GM06990 (cell line): ENCODE data around the gene FBXL20.

Experiments used
- DNase-seq: peaks from one replicate; pipeline ENCODE4 v3.0.0-alpha.2; 2011; ENCODE audit not compliant: insufficient read length; ENCODE audit errors: extremely low read depth
- H3K27me3 ChIP-seq: replicated peaks from 2 replicates; pipeline ENCODE4 v1.6.0; 2011; ENCODE audit warnings: low read length; ENCODE audit not compliant: control insufficient read depth, insufficient read depth
- H3K36me3 ChIP-seq: 2 replicates; pipeline ENCODE4 v1.5.1; 2011; ENCODE audit warnings: low read length; ENCODE audit not compliant: control insufficient read depth, insufficient read depth
- H3K4me3 ChIP-seq: replicated peaks from 2 replicates; pipeline ENCODE4 v1.5.1; 2011; ENCODE audit warnings: low read depth, mild to moderate bottlenecking, control low read depth, low read length
- TF ChIP-seq, protein P1 (sequence below): IDR thresholded peaks from 2 replicates; pipeline ENCODE4 v1.5.1; 2011; ENCODE audit warnings: low read length, control low read depth, mild to moderate bottlenecking, inconsistent platforms; ENCODE audit not compliant: insufficient read depth, poor library complexity, severe bottlenecking

The FBXL20 gene

DNA sequence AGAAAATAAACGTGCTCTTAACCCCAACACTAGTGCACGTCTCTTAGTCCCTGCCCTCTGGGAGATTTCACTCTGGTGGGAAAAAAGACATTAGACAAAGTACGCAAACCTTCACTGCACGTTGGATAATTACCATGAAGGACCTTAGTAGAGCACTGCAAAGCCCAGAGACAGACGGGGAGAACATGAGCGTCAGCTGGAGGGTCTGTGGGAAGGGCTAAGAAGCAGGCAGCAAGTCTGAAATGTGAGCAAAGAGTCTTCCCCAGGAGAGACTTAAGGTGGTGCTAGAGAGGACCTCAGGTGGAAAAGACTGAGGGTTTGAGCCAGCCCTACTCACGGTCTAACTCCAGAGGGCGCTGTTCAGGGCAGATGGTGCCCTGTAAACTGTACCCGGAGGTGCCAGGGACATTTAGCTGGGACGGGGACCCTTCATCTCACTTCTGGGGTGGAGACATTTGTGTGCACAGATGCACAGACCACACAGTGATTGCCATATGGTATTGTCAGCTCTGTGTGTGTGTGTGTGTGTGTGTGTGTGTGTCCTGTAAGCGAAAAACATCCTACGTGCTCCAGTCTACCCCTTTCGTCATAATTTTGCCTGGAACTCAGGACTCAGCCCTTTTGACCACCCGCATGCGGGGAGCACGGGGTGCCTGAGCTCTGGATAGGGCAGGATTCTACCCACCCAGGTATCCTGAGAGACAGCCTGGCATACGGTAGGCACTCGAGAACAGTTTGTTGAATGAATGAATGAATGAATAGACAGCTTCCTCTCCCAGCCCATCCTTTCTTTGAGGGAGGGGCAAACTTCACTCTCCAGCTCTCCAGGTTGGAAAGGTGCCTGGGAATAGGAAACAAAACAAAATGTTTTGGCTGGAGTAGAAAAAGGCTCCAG lies 165.6 kb downstream of the FBXL20 start:
- Histone ChIP-seq H3K4me3 (no peak overlapping the region), H3K36me3 (no peaks in the 10 kb centered on the region), H3K27me3 (no peaks in the 10 kb centered on the region; the same call in 1 of the 2 replicates)
- TF ChIP-seq, protein P1, sequence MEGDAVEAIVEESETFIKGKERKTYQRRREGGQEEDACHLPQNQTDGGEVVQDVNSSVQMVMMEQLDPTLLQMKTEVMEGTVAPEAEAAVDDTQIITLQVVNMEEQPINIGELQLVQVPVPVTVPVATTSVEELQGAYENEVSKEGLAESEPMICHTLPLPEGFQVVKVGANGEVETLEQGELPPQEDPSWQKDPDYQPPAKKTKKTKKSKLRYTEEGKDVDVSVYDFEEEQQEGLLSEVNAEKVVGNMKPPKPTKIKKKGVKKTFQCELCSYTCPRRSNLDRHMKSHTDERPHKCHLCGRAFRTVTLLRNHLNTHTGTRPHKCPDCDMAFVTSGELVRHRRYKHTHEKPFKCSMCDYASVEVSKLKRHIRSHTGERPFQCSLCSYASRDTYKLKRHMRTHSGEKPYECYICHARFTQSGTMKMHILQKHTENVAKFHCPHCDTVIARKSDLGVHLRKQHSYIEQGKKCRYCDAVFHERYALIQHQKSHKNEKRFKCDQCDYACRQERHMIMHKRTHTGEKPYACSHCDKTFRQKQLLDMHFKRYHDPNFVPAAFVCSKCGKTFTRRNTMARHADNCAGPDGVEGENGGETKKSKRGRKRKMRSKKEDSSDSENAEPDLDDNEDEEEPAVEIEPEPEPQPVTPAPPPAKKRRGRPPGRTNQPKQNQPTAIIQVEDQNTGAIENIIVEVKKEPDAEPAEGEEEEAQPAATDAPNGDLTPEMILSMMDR = peak; percentile 92
- peak; percentile 37 for DNase-seq

DNA sequence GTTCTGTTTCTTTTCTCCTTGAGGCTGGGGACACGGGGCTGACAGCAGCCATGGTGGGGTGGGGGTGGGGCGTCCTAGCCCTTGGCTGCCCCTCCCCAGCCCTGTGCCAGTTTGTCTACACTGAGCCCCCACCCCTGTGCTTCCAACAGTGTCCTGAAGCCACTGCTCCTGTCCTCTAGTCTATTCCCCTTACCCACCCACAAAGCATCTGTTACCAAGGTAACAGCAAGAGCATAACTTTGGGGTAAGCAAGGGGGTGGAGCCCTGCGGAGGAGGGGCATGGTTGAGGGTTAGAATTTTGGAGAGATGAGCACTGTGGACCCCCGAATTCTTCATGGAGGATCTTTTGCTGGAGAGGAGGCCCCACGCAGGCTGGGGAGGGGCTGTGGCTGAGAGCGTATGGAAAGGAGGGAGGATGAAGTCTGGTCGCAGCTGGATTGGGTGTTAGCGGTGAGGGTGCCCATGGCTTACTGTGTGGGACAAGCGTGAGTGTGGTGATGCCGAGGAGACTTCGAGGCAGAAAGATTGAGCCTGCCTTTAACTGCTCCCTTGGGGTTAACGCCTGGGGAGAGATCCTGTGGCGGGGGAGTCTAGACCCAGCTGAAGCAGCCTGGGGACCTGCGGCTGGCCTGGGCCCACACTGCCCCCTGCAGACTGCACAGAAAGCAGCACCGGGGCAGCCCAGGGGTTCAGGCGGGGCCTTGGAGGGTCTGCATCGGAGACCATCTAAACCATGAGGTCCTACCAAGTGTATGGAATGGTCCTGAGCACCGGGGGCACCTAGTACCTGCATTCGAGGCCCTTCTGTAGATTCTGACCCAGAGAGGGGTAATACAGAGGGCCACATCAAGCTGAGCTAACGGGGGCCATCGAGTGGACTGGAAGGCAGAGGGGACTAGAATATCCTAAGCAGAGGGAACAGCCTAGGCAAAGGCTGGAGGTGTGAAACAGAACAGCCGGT lies 169.6 kb downstream of the FBXL20 start:
- peaks cover 3% of the 10 kb centered on the region for H3K27me3 ChIP-seq
- TF ChIP-seq, protein P1 = peak; percentile 83
- H3K4me3 ChIP-seq = no peak overlapping the region
- no peak for DNase-seq
- no peaks in the 10 kb centered on the region for H3K36me3 ChIP-seq

DNA sequence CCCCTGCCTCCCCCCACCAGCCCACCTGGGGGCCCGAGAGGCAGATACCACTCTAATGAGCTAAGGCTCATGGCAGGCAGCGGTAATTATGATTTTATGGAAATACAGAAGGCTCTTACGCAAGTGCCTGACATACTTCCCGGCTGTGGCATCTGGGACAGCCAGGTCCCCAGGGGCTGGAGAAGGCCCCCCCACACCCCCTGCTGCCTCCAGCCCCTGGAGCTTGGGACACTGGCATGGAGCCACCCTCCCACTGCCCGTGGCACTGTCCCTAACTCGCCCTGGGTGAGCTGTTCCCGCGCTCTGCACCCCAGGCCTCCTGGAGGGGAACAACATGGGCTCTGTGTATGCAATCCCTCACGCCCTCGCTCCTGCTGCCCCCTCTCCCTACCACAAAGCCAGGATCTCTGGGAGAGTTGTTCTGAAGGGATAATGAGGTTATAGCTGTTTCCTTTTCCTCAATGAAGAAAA lies 170.3 kb downstream of the FBXL20 start:
- DNase-seq = no peak
- Histone ChIP-seq H3K36me3 (no peaks in the 10 kb centered on the region), H3K4me3 (no peak overlapping the region), H3K27me3 (peaks cover 6% of the 10 kb centered on the region)
- TF ChIP-seq, protein P1 = no peak

DNA sequence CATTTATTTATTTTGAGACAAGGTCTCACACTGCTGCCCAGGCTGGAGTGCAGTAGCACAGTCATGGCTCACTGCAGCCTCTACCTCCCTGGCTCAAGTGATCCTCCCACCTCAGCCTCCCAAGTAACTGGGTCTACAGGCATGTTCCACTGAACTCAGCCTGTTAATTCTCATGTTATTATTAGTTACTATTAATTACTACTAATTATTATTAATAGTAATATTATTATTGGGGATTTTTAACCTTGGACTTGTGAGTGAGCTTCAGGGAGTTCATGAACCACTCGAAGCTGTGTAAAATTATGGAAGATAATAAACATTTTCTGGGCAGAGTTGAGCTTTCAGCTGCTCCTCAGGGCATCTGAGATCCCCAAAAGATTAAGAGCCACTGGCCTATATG lies 171.1 kb downstream of the FBXL20 start:
- no peak for DNase-seq
- H3K27me3 ChIP-seq = peaks cover 7% of the 10 kb centered on the region
- no peaks in the 10 kb centered on the region for H3K36me3 ChIP-seq
- no peak overlapping the region for H3K4me3 ChIP-seq
- TF ChIP-seq, protein P1 = no peak

DNA sequence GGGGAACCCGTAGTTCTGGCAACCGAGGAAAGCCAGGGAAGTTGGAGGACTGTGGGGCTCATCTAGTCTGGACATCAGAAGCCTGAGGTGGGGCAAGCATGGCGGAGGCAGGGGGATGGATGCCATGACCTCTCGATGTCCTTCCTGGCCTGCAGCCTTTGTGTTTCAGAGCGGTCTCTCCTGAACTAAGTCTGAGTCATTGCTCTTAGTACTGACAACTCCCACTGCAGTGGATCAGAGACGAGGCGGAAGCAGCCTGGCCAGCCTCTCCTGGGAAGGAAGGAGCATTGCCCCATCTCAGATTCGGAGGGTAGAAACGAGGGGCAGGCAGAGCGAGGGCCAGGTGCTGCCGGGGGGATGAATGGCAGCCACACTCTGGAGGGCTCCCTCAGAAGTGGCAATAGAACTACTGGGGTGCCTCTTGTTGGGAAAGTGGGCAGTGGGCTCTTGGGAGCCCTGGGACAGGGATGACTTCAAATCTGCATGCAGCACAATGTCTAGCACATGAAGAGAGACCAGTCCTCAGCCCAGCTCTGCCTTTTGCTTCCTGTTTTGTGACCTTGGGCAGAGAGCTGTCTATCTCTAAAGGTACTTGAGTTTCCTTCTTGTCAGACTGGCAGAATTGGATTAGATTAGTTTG lies 172.0 kb downstream of the FBXL20 start:
- H3K36me3 ChIP-seq = no peaks in the 10 kb centered on the region
- peaks cover 7% of the 10 kb centered on the region for H3K27me3 ChIP-seq
- TF ChIP-seq, protein P1 = no peak
- no peak overlapping the region for H3K4me3 ChIP-seq
- DNase-seq = no peak
